Activated CD8-positive, alpha-beta T cell treated with anti-CD3 and anti-CD28 coated beads for 36 hours (primary cell): ENCODE data around the gene MACF1. TPM values are rescaled to one million over a fixed set of nuclear protein-coding genes. Genes with fewer than 3 reads are reported as not detected.
A peak's percentile ranks its signal among the peaks of the same experiment; 100 is the strongest.

Experiments used
- ATAC-seq: fragments of 200-7000 bp; cut with Tn5 transposase; one replicate; pipeline ENCODE4 v1.10.0; 2021; ENCODE audit warnings: mild to moderate bottlenecking, moderate library complexity
- CTCF ChIA-PET: fragments of 350-600 bp; sonication (Branson Sonifier 250); formaldehyde crosslinking; loops from one replicate; lab custom pipeline; 2021; ENCODE audit warnings: antibody characterized with exemption; lab: Charles Lee
- POLR2A ChIA-PET: fragments of 350-600 bp; sonication (Branson Sonifier 250); formaldehyde crosslinking; loops from one replicate; lab custom pipeline; 2021; ENCODE audit warnings: antibody characterized with exemption; lab: Charles Lee
- DNase-seq: peaks from one replicate; pipeline ENCODE4 v3.0.0-alpha.2; 2020
- H3K27ac Mint-ChIP-seq: one replicate; pipeline ENCODE4 v1.8.0; 2021; ENCODE audit warnings: mild to moderate bottlenecking, mixed read lengths
- H3K27me3 Mint-ChIP-seq: one replicate; pipeline ENCODE4 v1.8.0; 2021; ENCODE audit warnings: mixed read lengths
- H3K36me3 Mint-ChIP-seq: one replicate; pipeline ENCODE4 v1.8.0; 2021; ENCODE audit warnings: low read depth, mixed read lengths
- H3K4me1 Mint-ChIP-seq: one replicate; pipeline ENCODE4 v1.8.0; 2021; ENCODE audit warnings: low read depth, mixed read lengths
- H3K4me3 Mint-ChIP-seq: one replicate; pipeline ENCODE4 v1.8.0; 2021; ENCODE audit warnings: mild to moderate bottlenecking, moderate library complexity, mixed read lengths
- H3K9me3 Mint-ChIP-seq: one replicate; pipeline ENCODE4 v1.8.0; 2021; ENCODE audit warnings: mixed read lengths
- intact Hi-C: fragments of 100-400 bp; cut with micrococcal nuclease; formaldehyde crosslinking; loops from one replicate; pipeline ENCODE4 v1.10.0; 2022
- total RNA-seq, 2 experiments: library from RNA; stranded (reverse); gene quantifications; one replicate each; pipeline ENCODE4 v1.2.3, GENCODE V29; 2021
- TF ChIP-seq, protein P1 (sequence below): fragments of 200-600 bp; IDR thresholded peaks from one replicate; pipeline ENCODE4 v1.8.0; 2022; ENCODE audit warnings: antibody characterized with exemption, mild to moderate bottlenecking

Gene MACF1
- total RNA-seq, 2 experiments from 2014 or later: 201 to 215 TPM

DNA sequence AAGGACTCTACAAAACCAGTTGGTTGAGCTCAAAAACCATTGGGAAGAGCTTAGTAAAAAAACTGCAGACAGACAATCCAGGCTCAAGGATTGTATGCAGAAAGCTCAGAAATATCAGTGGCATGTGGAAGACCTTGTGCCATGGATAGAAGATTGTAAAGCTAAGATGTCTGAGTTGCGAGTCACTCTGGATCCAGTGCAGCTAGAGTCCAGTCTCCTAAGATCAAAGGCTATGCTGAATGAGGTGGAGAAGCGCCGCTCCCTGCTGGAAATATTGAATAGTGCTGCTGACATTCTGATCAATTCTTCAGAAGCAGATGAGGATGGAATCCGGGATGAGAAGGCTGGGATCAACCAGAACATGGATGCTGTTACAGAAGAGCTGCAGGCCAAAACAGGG is 183.0 kb downstream of the MACF1 start:
- intact Hi-C loops: no loop called here
- no peak overlapping the region for H3K4me3 Mint-ChIP-seq
- ChIA-PET POLR2A (no interaction called here), CTCF (interaction anchor here (0.9 to 3.2 kb wide), 10 partner anchors 10 to 289 kb away, joined by 3 to 25 read pairs (median 4); no protein-coding TSS in a partner anchor)
- peak overlapping the region; percentile 34 for H3K27ac Mint-ChIP-seq
- ATAC-seq (no peak), DNase-seq (peak; percentile 6)
- H3K27me3 Mint-ChIP-seq: no peaks in the 10 kb centered on the region
- TF ChIP-seq, protein P1, sequence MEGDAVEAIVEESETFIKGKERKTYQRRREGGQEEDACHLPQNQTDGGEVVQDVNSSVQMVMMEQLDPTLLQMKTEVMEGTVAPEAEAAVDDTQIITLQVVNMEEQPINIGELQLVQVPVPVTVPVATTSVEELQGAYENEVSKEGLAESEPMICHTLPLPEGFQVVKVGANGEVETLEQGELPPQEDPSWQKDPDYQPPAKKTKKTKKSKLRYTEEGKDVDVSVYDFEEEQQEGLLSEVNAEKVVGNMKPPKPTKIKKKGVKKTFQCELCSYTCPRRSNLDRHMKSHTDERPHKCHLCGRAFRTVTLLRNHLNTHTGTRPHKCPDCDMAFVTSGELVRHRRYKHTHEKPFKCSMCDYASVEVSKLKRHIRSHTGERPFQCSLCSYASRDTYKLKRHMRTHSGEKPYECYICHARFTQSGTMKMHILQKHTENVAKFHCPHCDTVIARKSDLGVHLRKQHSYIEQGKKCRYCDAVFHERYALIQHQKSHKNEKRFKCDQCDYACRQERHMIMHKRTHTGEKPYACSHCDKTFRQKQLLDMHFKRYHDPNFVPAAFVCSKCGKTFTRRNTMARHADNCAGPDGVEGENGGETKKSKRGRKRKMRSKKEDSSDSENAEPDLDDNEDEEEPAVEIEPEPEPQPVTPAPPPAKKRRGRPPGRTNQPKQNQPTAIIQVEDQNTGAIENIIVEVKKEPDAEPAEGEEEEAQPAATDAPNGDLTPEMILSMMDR: no peak
- H3K36me3 Mint-ChIP-seq: peaks cover 48% of the 10 kb centered on the region
- peaks cover 18% of the 10 kb centered on the region for H3K4me1 Mint-ChIP-seq
- H3K9me3 Mint-ChIP-seq: no peaks in the 10 kb centered on the region

DNA sequence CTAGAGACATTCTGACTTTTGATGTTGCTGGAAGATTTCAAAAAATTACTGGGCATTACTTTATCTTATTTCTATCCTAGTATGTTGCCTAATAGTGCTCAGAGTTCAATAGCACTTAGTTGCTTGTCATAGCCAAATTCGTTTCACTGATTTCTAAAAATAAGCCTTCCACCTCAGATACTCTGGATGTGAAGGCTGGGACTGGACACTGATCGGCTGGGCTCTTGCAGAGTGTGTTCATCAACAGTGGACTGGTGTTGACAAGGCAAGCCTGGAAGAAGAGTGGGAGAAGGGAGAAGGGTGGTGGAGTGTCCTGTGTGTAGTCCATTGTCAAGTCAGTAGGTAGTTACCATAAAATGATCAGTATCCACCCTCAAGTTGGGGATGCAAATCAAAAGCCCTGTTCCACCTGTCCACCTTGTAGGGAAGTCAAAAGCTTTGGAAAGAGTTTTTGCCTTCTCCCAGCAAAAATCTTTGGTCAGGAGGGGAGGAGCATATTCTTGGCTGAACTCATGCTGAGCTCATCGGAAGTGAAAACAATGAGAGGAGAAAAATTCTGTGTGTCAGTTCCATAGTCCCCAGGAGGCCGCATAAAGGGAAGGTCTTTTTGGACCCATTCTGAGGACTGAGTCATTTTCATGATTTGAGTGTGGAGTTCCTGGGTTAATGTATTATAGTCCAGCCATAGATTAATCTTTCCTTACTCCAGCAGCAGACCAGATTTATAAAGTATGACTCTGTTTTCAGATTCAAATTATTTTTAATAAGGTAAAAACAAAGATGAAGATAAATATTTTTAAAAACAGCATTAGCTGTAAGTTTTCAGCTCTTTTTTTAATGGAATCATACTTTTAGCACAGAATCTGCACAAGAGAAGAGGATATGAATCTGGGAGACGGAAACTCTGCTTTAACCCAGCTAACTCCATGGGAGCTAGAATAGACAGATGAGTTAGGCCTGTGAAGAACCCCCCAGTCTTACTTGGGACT is 187.5 kb downstream of the MACF1 start:
- CTCF ChIA-PET: interaction anchor here (0.9 to 5.0 kb wide), 3 partner anchors 18 to 209 kb away, joined by 3 to 34 read pairs (median 4); no protein-coding TSS in a partner anchor
- TF ChIP-seq, protein P1: no peak
- Mint-ChIP-seq H3K4me3 (no peak overlapping the region), H3K27me3 (no peaks in the 10 kb centered on the region), H3K4me1 (peaks cover 59% of the 10 kb centered on the region), H3K36me3 (peaks cover 42% of the 10 kb centered on the region), H3K9me3 (no peaks in the 10 kb centered on the region), H3K27ac (peak overlapping the region; percentile 6)
- ATAC-seq (no peak), DNase-seq (no peak)
- POLR2A ChIA-PET: interaction anchor here (0.9 kb wide), 1 partner anchor 182 kb away, joined by 4 read pairs; no protein-coding TSS in a partner anchor
- intact Hi-C loops: no loop called here

DNA sequence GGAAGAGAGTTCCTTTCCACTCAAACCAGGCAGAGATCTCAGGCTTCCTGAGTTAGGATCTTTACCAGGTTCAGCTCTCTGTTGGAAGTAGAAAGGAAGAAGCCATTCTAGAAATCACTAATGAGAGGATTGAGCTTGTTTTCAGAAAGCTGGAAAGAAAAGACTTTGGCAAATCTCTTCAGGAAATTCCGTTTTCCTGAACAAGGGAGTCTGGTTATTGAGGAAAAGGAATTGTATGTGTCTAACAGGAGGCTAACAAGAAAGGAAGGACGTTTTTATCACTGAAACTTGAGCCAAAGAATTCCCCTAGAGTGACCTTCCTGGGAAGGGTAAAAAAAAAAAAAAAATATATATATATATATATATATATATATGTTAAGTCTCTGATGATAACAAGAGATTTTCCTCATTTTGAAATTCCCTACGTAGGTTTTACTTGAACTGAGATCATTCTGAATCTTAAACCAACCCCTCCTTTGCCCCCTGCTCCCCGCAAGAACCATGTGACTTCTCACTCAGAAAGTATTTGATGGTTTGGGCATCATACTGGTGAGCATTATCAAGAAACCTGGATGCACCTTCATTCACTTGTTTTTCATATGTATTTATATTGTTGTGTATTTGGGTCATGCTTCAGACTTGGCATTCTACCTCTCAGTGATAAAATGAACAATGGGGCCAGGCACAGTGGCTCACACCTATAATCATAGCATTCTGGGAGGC is 188.5 kb downstream of the MACF1 start:
- intact Hi-C loops: no loop called here
- H3K36me3 Mint-ChIP-seq: peaks cover 32% of the 10 kb centered on the region
- CTCF ChIA-PET: interaction anchor here (1.3 to 5.0 kb wide), 2 partner anchors 17 to 23 kb away, joined by 4 to 34 read pairs; no protein-coding TSS in a partner anchor
- peak overlapping the region; percentile 47 for H3K27ac Mint-ChIP-seq
- H3K27me3 Mint-ChIP-seq: no peaks in the 10 kb centered on the region
- TF ChIP-seq, protein P1: no peak
- no peak overlapping the region for H3K4me3 Mint-ChIP-seq
- H3K4me1 Mint-ChIP-seq: peaks cover 60% of the 10 kb centered on the region
- ATAC-seq: no peak
- DNase-seq: no peak
- POLR2A ChIA-PET: no interaction called here
- no peaks in the 10 kb centered on the region for H3K9me3 Mint-ChIP-seq

DNA sequence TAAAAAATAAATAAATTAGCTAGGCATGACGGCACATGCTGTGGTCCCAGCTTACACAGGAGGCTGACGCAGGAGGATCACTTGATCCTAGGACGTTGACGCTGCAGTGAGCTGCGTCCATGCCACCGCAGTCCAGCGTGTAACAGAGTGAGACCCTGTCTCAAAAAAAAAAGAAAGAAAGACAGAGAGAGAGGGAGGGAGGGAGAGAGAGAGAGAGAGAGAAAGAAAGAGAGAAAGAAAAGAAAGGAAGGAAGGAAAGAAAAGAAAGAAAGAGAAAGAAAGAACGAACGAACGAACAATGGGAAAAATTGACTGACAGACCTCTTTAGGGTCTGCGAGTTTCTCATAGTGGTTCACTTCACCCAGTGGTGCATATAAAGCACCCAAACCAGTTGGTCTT is 189.2 kb downstream of the MACF1 start:
- ChIA-PET POLR2A (no interaction called here), CTCF (interaction anchor here (5.0 kb wide), 1 partner anchor 17 kb away, joined by 34 read pairs; no protein-coding TSS in a partner anchor)
- DNase-seq (no peak), ATAC-seq (no peak)
- H3K36me3 Mint-ChIP-seq: peaks cover 26% of the 10 kb centered on the region
- intact Hi-C loops: no loop called here
- H3K4me3 Mint-ChIP-seq: no peak overlapping the region
- peaks cover 66% of the 10 kb centered on the region for H3K4me1 Mint-ChIP-seq
- H3K9me3 Mint-ChIP-seq: no peaks in the 10 kb centered on the region
- no peaks in the 10 kb centered on the region for H3K27me3 Mint-ChIP-seq
- H3K27ac Mint-ChIP-seq: peak overlapping the region; percentile 55
- TF ChIP-seq, protein P1: no peak
